ENCODE measurements around the gene CPSF3. TPM values are rescaled to one million over a fixed set of nuclear protein-coding genes. Genes with fewer than 3 reads are reported as not detected.
"Not testable (repeated sequence)": the region's sequence is repeated elsewhere in the genome, so short reads cannot be mapped to it uniquely, and the experiment has no call there.

The CPSF3 gene
- total and polyA plus RNA-seq, 2 donors (not counting 1 experiment from before 2014, with no cell fraction given), result 13.0 to 28.4 TPM

GRCh38 chr2:9394816-9395215 lies 28.6 kb upstream of the CPSF3 start:
- DNase-seq, result no peak
- Histone ChIP-seq H3K27me3 (replicated peaks in 1 of 4; ENCODE audit: control extremely low read depth in 1 of 4, control insufficient read depth in 3 of 4, insufficient read depth in 4 of 4, low read length in 3 of 4) (no peaks in the 10 kb centered on the region), H2AFZ (ENCODE audit: insufficient read depth, low read depth, low read length, poor library complexity, severe bottlenecking) (no peak overlapping the region), H3K79me2 (ENCODE audit: control insufficient read depth, insufficient read depth, low read length) (no peaks in the 10 kb centered on the region), H3K27ac (ENCODE audit: low read length in 2 of 2) (no peak overlapping the region), H4K20me1 (ENCODE audit: control insufficient read depth, insufficient read depth, low read length, poor library complexity, severe bottlenecking) (no peaks in the 10 kb centered on the region), H3K9me3 (ENCODE audit: control extremely low read depth in 1 of 3, control insufficient read depth in 2 of 3, insufficient read depth in 1 of 3, low read length in 2 of 3) (no peaks in the 10 kb centered on the region), H3K9ac (ENCODE audit: low read length) (no peak overlapping the region), H3K4me2 (replicated peaks; ENCODE audit: low read depth, low read length, poor library complexity, severe bottlenecking) (no peak overlapping the region), H3K4me3 (ENCODE audit: control extremely low read depth in 1 of 5, extremely low read depth in 1 of 5, insufficient read depth in 1 of 5, low read depth in 2 of 5, low read length in 4 of 5) (no peak overlapping the region), H3K4me1 (ENCODE audit: control insufficient read depth in 2 of 2, insufficient read depth in 2 of 2, low read length in 2 of 2) (no peaks in the 10 kb centered on the region), H3K36me3 (replicated peaks in 1 of 2; ENCODE audit: control extremely low read depth in 1 of 2, control insufficient read depth in 1 of 2, extremely low read depth in 1 of 2, insufficient read depth in 2 of 2, low read length in 1 of 2) (no peaks in the 10 kb centered on the region)
- intact Hi-C loops (cut with micrococcal nuclease), result no loop called here
- no peak overlapping the region for H3K4me3 Mint-ChIP-seq
- TF ChIP-seq CTCF (IDR thresholded peaks at IDR 0.05) (no peak), EZH2 (IDR thresholded peaks at IDR 0.05; ENCODE audit: borderline replicate concordance, insufficient read depth, low read depth, low read length, poor library complexity, severe bottlenecking) (no peak)
- ATAC-seq (ENCODE audit: low read depth), result no peak
- H3K27ac Mint-ChIP-seq, result no peak overlapping the region
- ChIA-PET POLR2A (no interaction called here), CTCF (no interaction called here)
- WGBS (ENCODE audit: insufficient coverage), result 93% methylated on average over 15 of the region's 15 CpGs
- H3K27me3 Mint-ChIP-seq, result no peaks in the 10 kb centered on the region
- no peaks in the 10 kb centered on the region for H3K9me3 Mint-ChIP-seq (ENCODE audit: insufficient read depth)
- H3K4me1 Mint-ChIP-seq, result no peaks in the 10 kb centered on the region

- CTCF ChIA-PET, result no interaction called here
Measured at GRCh38 chr2:9397201-9397600, 26.3 kb upstream of the CPSF3 start.

GRCh38 chr2:9398251-9398650 lies 25.2 kb upstream of the CPSF3 start:
- H3K9me3 Mint-ChIP-seq (ENCODE audit: insufficient read depth); POLR2A ChIA-PET; ATAC-seq (ENCODE audit: low read depth); H3K36me3 ChIP-seq (replicated peaks in 1 of 2; ENCODE audit: control extremely low read depth in 1 of 2, control insufficient read depth in 1 of 2, extremely low read depth in 1 of 2, insufficient read depth in 2 of 2, low read length in 1 of 2); H3K27me3 ChIP-seq (replicated peaks in 1 of 4; ENCODE audit: control extremely low read depth in 1 of 4, control insufficient read depth in 3 of 4, insufficient read depth in 4 of 4, low read length in 3 of 4); H2AFZ ChIP-seq (ENCODE audit: insufficient read depth, low read depth, low read length, poor library complexity, severe bottlenecking); H3K4me1 ChIP-seq (ENCODE audit: control insufficient read depth in 2 of 2, insufficient read depth in 2 of 2, low read length in 2 of 2); H4K20me1 ChIP-seq (ENCODE audit: control insufficient read depth, insufficient read depth, low read length, poor library complexity, severe bottlenecking); CTCF ChIA-PET; H3K79me2 ChIP-seq (ENCODE audit: control insufficient read depth, insufficient read depth, low read length); H3K9me3 ChIP-seq (ENCODE audit: control extremely low read depth in 1 of 3, control insufficient read depth in 2 of 3, insufficient read depth in 1 of 3, low read length in 2 of 3); DNase-seq; H3K4me1 Mint-ChIP-seq; H3K27ac ChIP-seq (ENCODE audit: low read length in 2 of 2); H3K9ac ChIP-seq (ENCODE audit: low read length); H3K4me2 ChIP-seq (replicated peaks; ENCODE audit: low read depth, low read length, poor library complexity, severe bottlenecking); H3K4me3 Mint-ChIP-seq; intact Hi-C loops (cut with micrococcal nuclease); H3K27ac Mint-ChIP-seq; H3K27me3 Mint-ChIP-seq; H3K4me3 ChIP-seq (ENCODE audit: control extremely low read depth in 1 of 5, extremely low read depth in 1 of 5, insufficient read depth in 1 of 5, low read depth in 2 of 5, low read length in 4 of 5): not testable (repeated sequence)
- 97% methylated on average over 11 of the region's 11 CpGs for WGBS (ENCODE audit: insufficient coverage)

More at GRCh38 chr2:9397201-9397600, 26.3 kb upstream of the CPSF3 start:
- Histone ChIP-seq H4K20me1 (ENCODE audit: control insufficient read depth, insufficient read depth, low read length, poor library complexity, severe bottlenecking) (no peaks in the 10 kb centered on the region), H3K4me1 (ENCODE audit: control insufficient read depth in 2 of 2, insufficient read depth in 2 of 2, low read length in 2 of 2) (no peaks in the 10 kb centered on the region), H3K36me3 (replicated peaks in 1 of 2; ENCODE audit: control extremely low read depth in 1 of 2, control insufficient read depth in 1 of 2, extremely low read depth in 1 of 2, insufficient read depth in 2 of 2, low read length in 1 of 2) (no peaks in the 10 kb centered on the region), H3K79me2 (ENCODE audit: control insufficient read depth, insufficient read depth, low read length) (no peaks in the 10 kb centered on the region), H3K9me3 (ENCODE audit: control extremely low read depth in 1 of 3, control insufficient read depth in 2 of 3, insufficient read depth in 1 of 3, low read length in 2 of 3) (no peaks in the 10 kb centered on the region), H3K27me3 (replicated peaks in 1 of 4; ENCODE audit: control extremely low read depth in 1 of 4, control insufficient read depth in 3 of 4, insufficient read depth in 4 of 4, low read length in 3 of 4) (no peaks in the 10 kb centered on the region), H3K4me3 (ENCODE audit: control extremely low read depth in 1 of 5, extremely low read depth in 1 of 5, insufficient read depth in 1 of 5, low read depth in 2 of 5, low read length in 4 of 5) (no peak overlapping the region), H3K27ac (ENCODE audit: low read length in 2 of 2) (no peak overlapping the region), H3K4me2 (replicated peaks; ENCODE audit: low read depth, low read length, poor library complexity, severe bottlenecking) (no peak overlapping the region), H3K9ac (ENCODE audit: low read length) (no peak overlapping the region), H2AFZ (ENCODE audit: insufficient read depth, low read depth, low read length, poor library complexity, severe bottlenecking) (no peak overlapping the region)
- Mint-ChIP-seq H3K4me1 (no peaks in the 10 kb centered on the region), H3K27ac (no peak overlapping the region), H3K9me3 (ENCODE audit: insufficient read depth) (no peaks in the 10 kb centered on the region), H3K4me3 (no peak overlapping the region), H3K27me3 (peaks cover 4% of the 10 kb centered on the region)
- DNase-seq, result no peak
- no peak for ATAC-seq (ENCODE audit: low read depth)
- WGBS (ENCODE audit: insufficient coverage), result 96% methylated on average over 7 of the region's 14 CpGs
- POLR2A ChIA-PET, result no interaction called here
- no peak for TF ChIP-seq EZH2 (IDR thresholded peaks at IDR 0.05; ENCODE audit: borderline replicate concordance, insufficient read depth, low read depth, low read length, poor library complexity, severe bottlenecking)
- TF ChIP-seq CTCF (IDR thresholded peaks at IDR 0.05), result no peak
- intact Hi-C loops (cut with micrococcal nuclease), result no loop called here

Measured in B cell (primary cell).